SK-N-SH (cell line): Measurements from ENCODE around the gene SLC9A7. TPM values are rescaled to one million over a fixed set of nuclear protein-coding genes. Genes with fewer than 3 reads are reported as not detected.

Source experiments
- CTCF ChIA-PET: fragments of 300-600, 350-600 bp; formaldehyde crosslinking; extraction: SDS; loops from one replicate; lab custom pipeline; 2021; lab: Yijun Ruan, JAX
- POLR2A ChIA-PET: fragments of 350-600 bp; sonication (Branson Sonifier 250); formaldehyde crosslinking; extraction: SDS; loops from one replicate; lab custom pipeline; 2020; ENCODE audit warnings: antibody characterized with exemption, inconsistent platforms; lab: Yijun Ruan, JAX
- DNase-seq: peaks from one replicate; pipeline ENCODE4 v3.0.0; 2012
- H2AFZ ChIP-seq: fragments of 200-600 bp; sonication (generic); 2 replicates; pipeline ENCODE4 v1.8.1; 2016; ENCODE audit warnings: antibody characterized with exemption, mild to moderate bottlenecking, low read depth
- H3F3A ChIP-seq: fragments of 200-600 bp; sonication (generic); replicated peaks from 2 replicates; pipeline ENCODE3; 2016; ENCODE audit warnings: antibody characterized with exemption, mild to moderate bottlenecking; ENCODE audit not compliant: insufficient read depth
- H3K27ac ChIP-seq, 2 experiments: fragments of 200-500 bp in 1 of 2; fragments of 200-600 bp in 1 of 2; sonication (Bioruptor generic) in 1 of 2; sonication (generic), shearing (Covaris generic) in 1 of 2; 2 replicates each; pipeline versions ENCODE4 v1.5.1 to v1.6.1; 2014 to 2016; ENCODE audit warnings: low read depth in 2 of 2, inconsistent platforms in 1 of 2, low read length in 1 of 2, mild to moderate bottlenecking in 1 of 2, mixed read lengths in 1 of 2
- H3K27me3 ChIP-seq: fragments of 200-600 bp; sonication (generic), shearing (Covaris generic); 2 replicates; pipeline ENCODE4 v1.6.1; 2016; ENCODE audit warnings: mixed run types; ENCODE audit not compliant: insufficient read depth
- H3K36me3 ChIP-seq, 2 experiments: fragments of 200-500 bp in 1 of 2; fragments of 200-600 bp in 1 of 2; sonication (Bioruptor generic) in 1 of 2; sonication (generic) in 1 of 2; replicated peaks in 1 of 2; 2 replicates each; pipeline versions ENCODE3 to v1.5.1; 2014 to 2016; ENCODE audit warnings: low read length in 1 of 2, mild to moderate bottlenecking in 1 of 2; ENCODE audit not compliant: insufficient read depth in 2 of 2, control insufficient read depth in 1 of 2
- H3K4me1 ChIP-seq, 2 experiments: fragments of 200-500 bp in 1 of 2; fragments of 200-600 bp in 1 of 2; sonication (Bioruptor generic) in 1 of 2; sonication (generic), shearing (Covaris generic) in 1 of 2; 2 replicates each; pipeline versions ENCODE4 v1.5.1 to v1.6.1; 2014 to 2016; ENCODE audit warnings: low read depth in 1 of 2, low read length in 1 of 2, mixed run types in 1 of 2; ENCODE audit not compliant: insufficient read depth in 2 of 2, control insufficient read depth in 1 of 2
- H3K4me2 ChIP-seq: fragments of 200-600 bp; sonication (generic), shearing (Covaris generic); 2 replicates; pipeline ENCODE4 v1.6.1; 2017; ENCODE audit warnings: mixed run types
- H3K4me3 ChIP-seq, 2 experiments: fragments of 200-500 bp in 1 of 2; fragments of 200-600 bp in 1 of 2; sonication (Bioruptor generic) in 1 of 2; sonication (generic), shearing (Covaris generic) in 1 of 2; 2 replicates each; pipeline versions ENCODE4 v1.5.1 to v1.8.1; 2014 to 2016; ENCODE audit warnings: low read depth in 2 of 2, inconsistent platforms in 1 of 2, low read length in 1 of 2, mild to moderate bottlenecking in 1 of 2, mixed read lengths in 1 of 2, moderate library complexity in 1 of 2
- H3K79me2 ChIP-seq: fragments of 200-600 bp; sonication (generic); 2 replicates; pipeline ENCODE4 v1.8.1; 2017; ENCODE audit warnings: mild to moderate bottlenecking; ENCODE audit not compliant: insufficient read depth
- H3K9ac ChIP-seq: fragments of 200-600 bp; sonication (generic); 2 replicates; pipeline ENCODE4 v1.6.1; 2017; ENCODE audit warnings: mixed run types
- H3K9me2 ChIP-seq: fragments of 200-600 bp; sonication (generic); 2 replicates; pipeline ENCODE4 v1.6.1; 2017; ENCODE audit warnings: mixed run types
- H3K9me3 ChIP-seq: fragments of 200-600 bp; sonication (generic); 2 replicates; pipeline ENCODE4 v1.6.1; 2017; ENCODE audit warnings: mixed run types, mild to moderate bottlenecking, moderate library complexity
- H4K20me1 ChIP-seq: fragments of 200-600 bp; sonication (generic); 2 replicates; pipeline ENCODE4 v1.6.1; 2017; ENCODE audit warnings: mild to moderate bottlenecking, mixed run types; ENCODE audit not compliant: insufficient read depth
- CHD2 ChIP-seq: fragments of 150-350 bp; IDR thresholded peaks from 2 replicates; pipeline ENCODE4 v1.6.1; 2018; ENCODE audit warnings: low read length; ENCODE audit not compliant: partially characterized antibody
- ELF1 ChIP-seq: IDR thresholded peaks from 2 replicates; pipeline ENCODE4 v1.4.0; 2012
- EP300 ChIP-seq, 2 experiments: IDR thresholded peaks; 2 replicates each; pipeline versions ENCODE4 v1.4.0 to v1.6.1; 2012; ENCODE audit warnings: borderline replicate concordance in 1 of 2, low read depth in 1 of 2, low read length in 1 of 2
- FOXJ3 ChIP-seq: sonication (generic); formaldehyde crosslinking; IDR thresholded peaks from 2 replicates; pipeline ENCODE4 v1.5.1; 2020; ENCODE audit warnings: mild to moderate bottlenecking, missing genetic modification reagents
- GABPA ChIP-seq: IDR thresholded peaks from 2 replicates; pipeline ENCODE4 v1.4.0; 2012; ENCODE audit warnings: low read depth, mild to moderate bottlenecking
- GATA2 ChIP-seq: sonication (generic); formaldehyde crosslinking; IDR thresholded peaks from 2 replicates; pipeline ENCODE4 v1.5.0; 2020; ENCODE audit warnings: mild to moderate bottlenecking, missing genetic modification reagents
- JUND ChIP-seq: IDR thresholded peaks from 2 replicates; pipeline ENCODE4 v1.4.0; 2012
- MEF2A ChIP-seq: IDR thresholded peaks from 2 replicates; pipeline ENCODE4 v1.4.0; 2012; ENCODE audit warnings: low read depth, borderline replicate concordance
- MXI1 ChIP-seq: IDR thresholded peaks from 2 replicates; pipeline ENCODE4 v1.6.1; 2012; ENCODE audit warnings: mild to moderate bottlenecking, low read depth, low read length, improper control_type of control experiment
- NFIC ChIP-seq: IDR thresholded peaks from 2 replicates; pipeline ENCODE4 v1.4.0; 2012; ENCODE audit warnings: borderline replicate concordance
- NRF1 ChIP-seq: IDR thresholded peaks from 2 replicates; pipeline ENCODE4 v1.6.1; 2012; ENCODE audit warnings: low read depth, mild to moderate bottlenecking, low read length
- RCOR1 ChIP-seq: fragments of 150-350 bp; IDR thresholded peaks from 2 replicates; pipeline ENCODE4 v1.6.1; 2017; ENCODE audit warnings: antibody characterized with exemption, low read length
- RFX5 ChIP-seq: IDR thresholded peaks from 2 replicates; pipeline ENCODE4 v1.6.1; 2012; ENCODE audit warnings: mild to moderate bottlenecking, improper control_type of control experiment, low read length
- RXRA ChIP-seq: IDR thresholded peaks from 2 replicates; pipeline ENCODE4 v1.4.0; 2012; ENCODE audit warnings: low read depth, mild to moderate bottlenecking, borderline replicate concordance
- SMC3 ChIP-seq: IDR thresholded peaks from 2 replicates; pipeline ENCODE4 v1.6.1; 2012; ENCODE audit warnings: low read depth, low read length, improper control_type of control experiment
- TCF12 ChIP-seq: IDR thresholded peaks from 2 replicates; pipeline ENCODE4 v1.4.0; 2012
- TEAD4 ChIP-seq: IDR thresholded peaks from 2 replicates; pipeline ENCODE4 v1.4.0; 2012; ENCODE audit warnings: mild to moderate bottlenecking, borderline replicate concordance; ENCODE audit not compliant: insufficient read depth
- YY1 ChIP-seq: IDR thresholded peaks from 2 replicates; pipeline ENCODE4 v1.4.0; 2012; ENCODE audit warnings: low read depth, mild to moderate bottlenecking
- WGBS: methylation state at CpG from one replicate; pipeline ENCODE4 v1.1.6; 2017; ENCODE audit warnings: low lambda C conversion rate; 5-methylcytosine and 5-hydroxymethylcytosine counted together
- polyA plus RNA-seq, 3 experiments: library from polyadenylated mRNA; depleted of rRNA; stranded (reverse); fragments of >200 nt; gene quantifications; 2 replicates each; pipeline ENCODE4 v1.2.3, GENCODE V29; 2012
- TF ChIP-seq, protein P1 (sequence below): IDR thresholded peaks from 2 replicates; pipeline ENCODE4 v1.6.1; 2012; ENCODE audit warnings: mild to moderate bottlenecking, low read depth, low read length, moderate library complexity
- TF ChIP-seq, protein P2 (sequence below): fragments of 150-350 bp; IDR thresholded peaks from 2 replicates; pipeline ENCODE4 v1.6.1; 2016; ENCODE audit warnings: mild to moderate bottlenecking, low read depth, low read length
- TF ChIP-seq, protein P3 (sequence below): IDR thresholded peaks from 2 replicates; pipeline ENCODE4 v1.4.0; 2012; ENCODE audit warnings: low read depth, borderline replicate concordance

The SLC9A7 gene
- polyA plus RNA-seq, 1 of the 3 experiments (the other 2 are of a cell fraction): 10.5 TPM

DNA sequence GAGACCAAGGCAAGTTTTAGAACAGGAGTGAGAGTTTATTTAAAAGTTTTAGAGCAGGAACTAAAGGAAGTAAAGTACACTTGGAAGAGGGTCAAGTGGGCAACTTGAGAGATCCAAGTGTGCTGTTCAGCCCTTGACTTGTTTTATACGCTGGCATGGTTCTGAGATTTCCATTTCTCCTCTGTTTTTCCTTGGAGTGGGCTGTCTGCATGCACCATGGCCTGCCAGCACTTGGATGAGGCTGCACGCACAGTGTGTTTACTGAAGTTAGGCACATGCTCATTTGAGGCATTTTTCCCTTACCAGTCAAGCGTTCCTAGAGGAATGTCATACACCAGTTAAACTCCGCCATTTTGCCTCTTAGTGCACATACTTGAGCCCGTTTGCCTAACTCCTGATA is 205.0 kb downstream of the SLC9A7 start:
- H4K20me1 ChIP-seq: no peaks in the 10 kb centered on the region
- no peak overlapping the region for H2AFZ ChIP-seq
- no peaks in the 10 kb centered on the region for H3K36me3 ChIP-seq
- peaks cover 17% of the 10 kb centered on the region for H3K79me2 ChIP-seq
- POLR2A ChIA-PET: no interaction called here
- no peak overlapping the region for H3K9ac ChIP-seq
- H3F3A ChIP-seq: peaks cover 9% of the 10 kb centered on the region
- H3K4me2 ChIP-seq: no peak overlapping the region
- CTCF ChIA-PET: interaction anchor here (1.5 to 1.7 kb wide), 2 partner anchors 132 to 243 kb away, joined by 9 to 10 read pairs; no protein-coding TSS in a partner anchor
- no peaks in the 10 kb centered on the region for H3K4me1 ChIP-seq
- H3K27me3 ChIP-seq: peaks cover 12% of the 10 kb centered on the region; the same call in 1 of the 2 replicates
- H3K9me2 ChIP-seq: no peaks in the 10 kb centered on the region
- 65% methylated on average over 5 of the region's 5 CpGs for WGBS
- H3K27ac ChIP-seq: no peak overlapping the region
- no peaks in the 10 kb centered on the region for H3K9me3 ChIP-seq
- no peak for DNase-seq
- TF ChIP-seq GATA2 (CRISPR knock-in tag) (no peak), TCF12 (no peak), MXI1 (no peak), RCOR1 (no peak), RXRA (no peak), ELF1 (no peak), JUND (no peak), YY1 (no peak), CHD2 (no peak)
- no peak overlapping the region for H3K4me3 ChIP-seq

DNA sequence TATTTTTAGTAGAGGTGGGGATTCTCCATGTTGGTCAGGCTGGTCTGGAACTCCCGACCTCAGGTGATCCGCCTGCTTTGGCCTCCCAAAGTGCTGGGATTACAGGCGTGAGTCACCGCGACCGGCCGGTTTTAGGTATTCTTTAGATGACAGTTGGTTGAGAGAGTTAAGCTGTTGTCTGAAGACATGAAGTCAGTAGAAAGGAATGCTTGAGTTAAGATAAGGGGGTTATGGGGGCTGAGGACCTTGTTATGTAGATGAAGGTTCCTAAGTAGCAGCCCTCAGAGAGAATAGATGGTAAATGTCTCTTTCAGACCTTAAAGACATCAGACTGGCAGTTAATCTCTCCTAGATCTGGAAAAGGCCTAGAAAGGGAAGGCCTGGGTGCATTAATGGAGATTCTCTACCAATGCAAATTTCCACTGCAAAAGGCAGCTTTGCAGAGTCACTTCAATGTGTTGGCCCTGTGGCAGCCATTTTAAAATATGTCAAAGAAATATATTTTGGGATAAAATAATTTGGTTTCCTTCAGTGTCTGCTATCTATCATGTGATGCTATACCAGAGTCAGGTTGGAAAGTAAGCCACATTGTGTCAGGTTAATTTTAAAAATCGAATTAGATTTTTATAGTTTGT is 207.3 kb downstream of the SLC9A7 start:
- H3K9me2 ChIP-seq: no peaks in the 10 kb centered on the region
- no peaks in the 10 kb centered on the region for H3K4me1 ChIP-seq
- ChIA-PET CTCF (no interaction called here), POLR2A (no interaction called here)
- H3K27ac ChIP-seq: peak overlapping the region in 1 of 2 experiments; percentile 51; a peak in 2 of 4 replicates
- H3K4me3 ChIP-seq: no peak overlapping the region
- H3K36me3 ChIP-seq: peaks cover 0 to 11% of the 10 kb centered on the region in 2 experiments
- H3F3A ChIP-seq: peaks cover 15% of the 10 kb centered on the region
- WGBS: 56% methylated on average over 8 of the region's 8 CpGs
- no peaks in the 10 kb centered on the region for H3K27me3 ChIP-seq
- no peak overlapping the region for H3K9ac ChIP-seq
- H2AFZ ChIP-seq: no peak overlapping the region
- no peak for DNase-seq
- no peaks in the 10 kb centered on the region for H3K9me3 ChIP-seq
- H4K20me1 ChIP-seq: peaks cover 8% of the 10 kb centered on the region; the same call in 1 of the 2 replicates
- H3K4me2 ChIP-seq: no peak overlapping the region
- H3K79me2 ChIP-seq: peaks cover 39% of the 10 kb centered on the region
- TF ChIP-seq FOXJ3 (CRISPR knock-in tag) (no peak), RCOR1 (no peak), NFIC (no peak), NRF1 (no peak), MEF2A (no peak), CHD2 (no peak), SMC3 (no peak), TEAD4 (no peak), EP300 (IDR thresholded peaks at IDR 0.05; ENCODE audit: borderline replicate concordance in 1 of 2, low read depth in 1 of 2, low read length in 1 of 2) (no peak), TCF12 (0 out of 2 replicates have a peak, but pooled peaks have one; percentile 5), JUND (0 out of 2 replicates have a peak, but pooled peaks have one; percentile 9), GABPA (no peak), RFX5 (no peak), RXRA (no peak)
- TF ChIP-seq, protein P1, sequence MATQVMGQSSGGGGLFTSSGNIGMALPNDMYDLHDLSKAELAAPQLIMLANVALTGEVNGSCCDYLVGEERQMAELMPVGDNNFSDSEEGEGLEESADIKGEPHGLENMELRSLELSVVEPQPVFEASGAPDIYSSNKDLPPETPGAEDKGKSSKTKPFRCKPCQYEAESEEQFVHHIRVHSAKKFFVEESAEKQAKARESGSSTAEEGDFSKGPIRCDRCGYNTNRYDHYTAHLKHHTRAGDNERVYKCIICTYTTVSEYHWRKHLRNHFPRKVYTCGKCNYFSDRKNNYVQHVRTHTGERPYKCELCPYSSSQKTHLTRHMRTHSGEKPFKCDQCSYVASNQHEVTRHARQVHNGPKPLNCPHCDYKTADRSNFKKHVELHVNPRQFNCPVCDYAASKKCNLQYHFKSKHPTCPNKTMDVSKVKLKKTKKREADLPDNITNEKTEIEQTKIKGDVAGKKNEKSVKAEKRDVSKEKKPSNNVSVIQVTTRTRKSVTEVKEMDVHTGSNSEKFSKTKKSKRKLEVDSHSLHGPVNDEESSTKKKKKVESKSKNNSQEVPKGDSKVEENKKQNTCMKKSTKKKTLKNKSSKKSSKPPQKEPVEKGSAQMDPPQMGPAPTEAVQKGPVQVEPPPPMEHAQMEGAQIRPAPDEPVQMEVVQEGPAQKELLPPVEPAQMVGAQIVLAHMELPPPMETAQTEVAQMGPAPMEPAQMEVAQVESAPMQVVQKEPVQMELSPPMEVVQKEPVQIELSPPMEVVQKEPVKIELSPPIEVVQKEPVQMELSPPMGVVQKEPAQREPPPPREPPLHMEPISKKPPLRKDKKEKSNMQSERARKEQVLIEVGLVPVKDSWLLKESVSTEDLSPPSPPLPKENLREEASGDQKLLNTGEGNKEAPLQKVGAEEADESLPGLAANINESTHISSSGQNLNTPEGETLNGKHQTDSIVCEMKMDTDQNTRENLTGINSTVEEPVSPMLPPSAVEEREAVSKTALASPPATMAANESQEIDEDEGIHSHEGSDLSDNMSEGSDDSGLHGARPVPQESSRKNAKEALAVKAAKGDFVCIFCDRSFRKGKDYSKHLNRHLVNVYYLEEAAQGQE: no peak
- TF ChIP-seq, protein P2, sequence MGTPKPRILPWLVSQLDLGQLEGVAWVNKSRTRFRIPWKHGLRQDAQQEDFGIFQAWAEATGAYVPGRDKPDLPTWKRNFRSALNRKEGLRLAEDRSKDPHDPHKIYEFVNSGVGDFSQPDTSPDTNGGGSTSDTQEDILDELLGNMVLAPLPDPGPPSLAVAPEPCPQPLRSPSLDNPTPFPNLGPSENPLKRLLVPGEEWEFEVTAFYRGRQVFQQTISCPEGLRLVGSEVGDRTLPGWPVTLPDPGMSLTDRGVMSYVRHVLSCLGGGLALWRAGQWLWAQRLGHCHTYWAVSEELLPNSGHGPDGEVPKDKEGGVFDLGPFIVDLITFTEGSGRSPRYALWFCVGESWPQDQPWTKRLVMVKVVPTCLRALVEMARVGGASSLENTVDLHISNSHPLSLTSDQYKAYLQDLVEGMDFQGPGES: no peak
- TF ChIP-seq, protein P3, sequence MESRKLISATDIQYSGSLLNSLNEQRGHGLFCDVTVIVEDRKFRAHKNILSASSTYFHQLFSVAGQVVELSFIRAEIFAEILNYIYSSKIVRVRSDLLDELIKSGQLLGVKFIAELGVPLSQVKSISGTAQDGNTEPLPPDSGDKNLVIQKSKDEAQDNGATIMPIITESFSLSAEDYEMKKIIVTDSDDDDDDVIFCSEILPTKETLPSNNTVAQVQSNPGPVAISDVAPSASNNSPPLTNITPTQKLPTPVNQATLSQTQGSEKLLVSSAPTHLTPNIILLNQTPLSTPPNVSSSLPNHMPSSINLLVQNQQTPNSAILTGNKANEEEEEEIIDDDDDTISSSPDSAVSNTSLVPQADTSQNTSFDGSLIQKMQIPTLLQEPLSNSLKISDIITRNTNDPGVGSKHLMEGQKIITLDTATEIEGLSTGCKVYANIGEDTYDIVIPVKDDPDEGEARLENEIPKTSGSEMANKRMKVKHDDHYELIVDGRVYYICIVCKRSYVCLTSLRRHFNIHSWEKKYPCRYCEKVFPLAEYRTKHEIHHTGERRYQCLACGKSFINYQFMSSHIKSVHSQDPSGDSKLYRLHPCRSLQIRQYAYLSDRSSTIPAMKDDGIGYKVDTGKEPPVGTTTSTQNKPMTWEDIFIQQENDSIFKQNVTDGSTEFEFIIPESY: no peak
